HG02981 (cell line): ENCODE measurements around the gene MYORG.
"Not testable (repeated sequence)": the region's sequence is repeated elsewhere in the genome, so short reads cannot be mapped to it uniquely, and the experiment has no call there.

Source experiments
- ATAC-seq: cut with Tn5 transposase; IDR thresholded peaks from one replicate; pipeline ENCODE4 v1.9.1; 2021; ENCODE audit warnings: mild to moderate bottlenecking, moderate library complexity; ENCODE audit not compliant: unreplicated experiment

Gene MYORG

GRCh38 chr9:34370335-34370969 is 6.2 kb downstream of the MYORG start:
- no peak for ATAC-seq

GRCh38 chr9:34369636-34370035 is 7.1 kb downstream of the MYORG start:
- no peak for ATAC-seq

- not testable (repeated sequence) for ATAC-seq
Observed at GRCh38 chr9:34368796-34369195, 7.9 kb downstream of the MYORG start.

- ATAC-seq = not testable (repeated sequence)
Observed at GRCh38 chr9:34367751-34368410, 8.8 kb downstream of the MYORG start.

- no peak for ATAC-seq
Observed at GRCh38 chr9:34366365-34366764, 10.3 kb downstream of the MYORG start.

- no peak for ATAC-seq
Observed at GRCh38 chr9:34365282-34365681, 11.4 kb downstream of the MYORG start.

- no peak for ATAC-seq
Observed at GRCh38 chr9:34363619-34364351, 12.9 kb downstream of the MYORG start.

- no peak for ATAC-seq
Observed at GRCh38 chr9:34362614-34363214, 14.0 kb downstream of the MYORG start.

GRCh38 chr9:34352957-34353356 is 23.7 kb downstream of the MYORG start:
- ATAC-seq = not testable (repeated sequence)

- not testable (repeated sequence) for ATAC-seq
Observed at GRCh38 chr9:34352122-34352652, 24.5 kb downstream of the MYORG start.

- no peak for ATAC-seq
Observed at GRCh38 chr9:34349324-34349723, 27.4 kb downstream of the MYORG start.

GRCh38 chr9:34347800-34348158 is 28.9 kb downstream of the MYORG start:
- no peak for ATAC-seq

GRCh38 chr9:34346873-34347799 is 29.6 kb downstream of the MYORG start:
- no peak for ATAC-seq

GRCh38 chr9:34343605-34344004 is 33.1 kb downstream of the MYORG start:
- ATAC-seq = no peak

- ATAC-seq = no peak
Observed at GRCh38 chr9:34343090-34343489, 33.6 kb downstream of the MYORG start.

GRCh38 chr9:34341659-34342295 is 34.9 kb downstream of the MYORG start:
- no peak for ATAC-seq

- ATAC-seq = no peak
Observed at GRCh38 chr9:34338665-34339385, 37.9 kb downstream of the MYORG start.

- ATAC-seq = not testable (repeated sequence)
Observed at GRCh38 chr9:34338079-34338478, 38.6 kb downstream of the MYORG start.

- ATAC-seq = no peak
Observed at GRCh38 chr9:34337403-34337802, 39.3 kb downstream of the MYORG start.
